Vagina (tissue), 2 donors: Measurements from ENCODE around the gene CFAP53.

Source experiments
- CTCF ChIP-seq, 3 experiments: fragments of 450-650 bp in 2 of 3; fragments of 200-600 bp in 1 of 3; sonication (generic) in 1 of 3; IDR thresholded peaks; one replicate each; pipeline ENCODE4 v1.5.1; 2017 to 2019; ENCODE audit warnings: antibody characterized with exemption in 3 of 3, mild to moderate bottlenecking in 2 of 3, moderate library complexity in 2 of 3
- POLR2A ChIP-seq, 2 donors: fragments of 450-650 bp; IDR thresholded peaks; one replicate each; pipeline ENCODE4 v1.6.1; 2017; ENCODE audit warnings: antibody characterized with exemption in 2 of 2, mild to moderate bottlenecking in 2 of 2, moderate library complexity in 2 of 2
- POLR2AphosphoS5 ChIP-seq, 2 donors: sonication (generic); formaldehyde crosslinking; IDR thresholded peaks; one replicate each; pipeline ENCODE4 v1.9.0; 2017; ENCODE audit warnings: antibody characterized with exemption in 2 of 2, mild to moderate bottlenecking in 2 of 2, low read depth in 1 of 2; ENCODE audit not compliant: insufficient read depth in 1 of 2

- TF ChIP-seq CTCF (IDR thresholded peaks at IDR 0.05): no peak
- no peak for TF ChIP-seq POLR2A (IDR thresholded peaks at IDR 0.05)
- no peak for TF ChIP-seq POLR2AphosphoS5 (IDR thresholded peaks at IDR 0.05; ENCODE audit: insufficient read depth in 1 of 2, low read depth in 1 of 2)
Measured at GRCh38 chr18:50187659-50188058, 78.6 kb downstream of the CFAP53 start.
